Ovary (tissue), 3 donors: Measurements from ENCODE around the gene SLC38A1.

Source experiments
- CTCF ChIP-seq, 3 donors: fragments of 450-650 bp in 2 of 3; fragments of 200-600 bp in 1 of 3; IDR thresholded peaks; one replicate each; pipeline versions ENCODE4 v1.5.1 to v1.8.0; 2016 to 2022; ENCODE audit warnings: antibody characterized with exemption in 3 of 3, mild to moderate bottlenecking in 1 of 3
- EP300 ChIP-seq: sonication (generic); formaldehyde crosslinking; IDR thresholded peaks from one replicate; pipeline ENCODE4 v1.6.1; 2017; ENCODE audit warnings: antibody characterized with exemption
- POLR2A ChIP-seq: fragments of 450-650 bp; IDR thresholded peaks from one replicate; pipeline ENCODE4 v1.6.1; 2017; ENCODE audit warnings: antibody characterized with exemption, mild to moderate bottlenecking, moderate library complexity
- donor health status: DM: no; HTN: no; CAD: no.

GRCh38 chr12:46266382-46266791 is 2.5 kb downstream of the SLC38A1 start:
- TF ChIP-seq CTCF (IDR thresholded peaks at IDR 0.05) = no peak
- no peak for TF ChIP-seq POLR2A
- TF ChIP-seq EP300 = no peak
